K562 (cell line): ENCODE results near the gene WDR18. TPM values are rescaled to one million over a fixed set of nuclear protein-coding genes. Genes with fewer than 3 reads are reported as not detected.

Source experiments
- ADNP ChIP-seq: fragments of 200-800 bp; sonication (Bioruptor generic); IDR thresholded peaks from 2 replicates; pipeline ENCODE4 v1.6.1; 2016; ENCODE audit warnings: missing genetic modification characterization, missing compliant biosample characterization
- ARNT ChIP-seq, 2 experiments: fragments of 450-650 bp; IDR thresholded peaks; 2 replicates each; pipeline ENCODE4 v1.6.1; 2016; ENCODE audit warnings: mild to moderate bottlenecking in 1 of 2
- CHAMP1 ChIP-seq: fragments of 450-650 bp; IDR thresholded peaks from 2 replicates; pipeline ENCODE4 v1.6.1; 2016; ENCODE audit warnings: mild to moderate bottlenecking
- CTCF ChIP-seq, 3 experiments: IDR thresholded peaks in 2 of 3; conservative IDR thresholded peaks in 1 of 3; 2 replicates each; pipeline ENCODE4 v1.5.1; 2011 to 2012; ENCODE audit warnings: low read length in 3 of 3, mild to moderate bottlenecking in 3 of 3, control low read depth in 2 of 3, improper control_type of control experiment in 1 of 3, inconsistent platforms in 1 of 3, low read depth in 1 of 3, mixed read lengths in 1 of 3, moderate library complexity in 1 of 3; ENCODE audit not compliant: insufficient read depth in 2 of 3
- HLTF ChIP-seq: fragments of 450-650 bp; IDR thresholded peaks from 2 replicates; pipeline ENCODE4 v1.6.1; 2016
- KLF13 ChIP-seq: fragments of 450-650 bp; IDR thresholded peaks from 2 replicates; pipeline ENCODE4 v1.6.1; 2016; ENCODE audit warnings: missing genetic modification characterization, low read depth, mild to moderate bottlenecking, missing compliant biosample characterization, moderate library complexity, borderline replicate concordance
- OTX1 ChIP-seq: fragments of 450-650 bp; formaldehyde crosslinking; IDR thresholded peaks from 2 replicates; pipeline ENCODE4 v1.4.0; 2022; ENCODE audit warnings: mild to moderate bottlenecking
- RBFOX2 ChIP-seq: fragments of 200-400 bp; formaldehyde crosslinking; IDR thresholded peaks from 2 replicates; pipeline ENCODE4 v1.6.1; 2017; ENCODE audit warnings: low read depth, mild to moderate bottlenecking, low read length, moderate library complexity
- RFX5 ChIP-seq: IDR thresholded peaks from 2 replicates; pipeline ENCODE4 v1.6.1; 2011; ENCODE audit warnings: low read depth, mild to moderate bottlenecking, improper control_type of control experiment, low read length
- ZC3H11A ChIP-seq: IDR thresholded peaks from 2 replicates; pipeline ENCODE4 v1.6.1; 2012; ENCODE audit warnings: low read depth, low read length, improper control_type of control experiment
- polyA plus RNA-seq, 8 experiments: library from polyadenylated mRNA; depleted of rRNA in 4 of 8; stranded (reverse) in 5 of 8; unstranded in 3 of 8; fragments of >200 nt; fragmentation: Nextera tagmentation in 2 of 8; fragmentation: Illumina TruSeq in 1 of 8; extraction: Ambion mirVana in 2 of 8; extraction: Trizol in 1 of 8; gene quantifications; 2 replicates each; pipeline versions ENCODE4 v1.2.1 to v1.2.3, GENCODE V29; 2011 to 2014; ENCODE audit warnings: inconsistent platforms in 1 of 8, missing spikeins in 1 of 8
- total RNA-seq, 7 experiments: library from RNA; depleted of rRNA in 6 of 7; stranded (reverse); fragments of >200 nt in 6 of 7; fragmentation: Illumina TruSeq in 2 of 7; extraction: Trizol in 2 of 7; gene quantifications; 2 replicates each; pipeline versions ENCODE4 v1.2.1 to v1.2.3, GENCODE V29; 2011 to 2021; ENCODE audit warnings: low replicate concordance in 1 of 7
- TF ChIP-seq, protein P1 (sequence below), 2 experiments: fragments of 450-650 bp; formaldehyde crosslinking in 1 of 2; IDR thresholded peaks; 2 replicates each; pipeline versions ENCODE4 v1.4.0 to v1.6.1; 2014 to 2020; ENCODE audit warnings: mild to moderate bottlenecking in 2 of 2, borderline replicate concordance in 1 of 2, low read depth in 1 of 2
- TF ChIP-seq, protein P2 (sequence below): conservative IDR thresholded peaks from 2 replicates; pipeline ENCODE4 v1.6.1; 2011; ENCODE audit warnings: low read depth, mild to moderate bottlenecking, low read length; ENCODE audit not compliant: control insufficient read depth

The WDR18 gene
- total and polyA plus RNA-seq, 9 of the 15 experiments (the other 6 are each of a cell fraction or from before 2014, with no cell fraction given), result 0.65 to 181 (median 30.1) TPM

GRCh38 chr19:952680-953444, 31.3 kb upstream of the WDR18 start (continued):
- TF ChIP-seq, protein P1, sequence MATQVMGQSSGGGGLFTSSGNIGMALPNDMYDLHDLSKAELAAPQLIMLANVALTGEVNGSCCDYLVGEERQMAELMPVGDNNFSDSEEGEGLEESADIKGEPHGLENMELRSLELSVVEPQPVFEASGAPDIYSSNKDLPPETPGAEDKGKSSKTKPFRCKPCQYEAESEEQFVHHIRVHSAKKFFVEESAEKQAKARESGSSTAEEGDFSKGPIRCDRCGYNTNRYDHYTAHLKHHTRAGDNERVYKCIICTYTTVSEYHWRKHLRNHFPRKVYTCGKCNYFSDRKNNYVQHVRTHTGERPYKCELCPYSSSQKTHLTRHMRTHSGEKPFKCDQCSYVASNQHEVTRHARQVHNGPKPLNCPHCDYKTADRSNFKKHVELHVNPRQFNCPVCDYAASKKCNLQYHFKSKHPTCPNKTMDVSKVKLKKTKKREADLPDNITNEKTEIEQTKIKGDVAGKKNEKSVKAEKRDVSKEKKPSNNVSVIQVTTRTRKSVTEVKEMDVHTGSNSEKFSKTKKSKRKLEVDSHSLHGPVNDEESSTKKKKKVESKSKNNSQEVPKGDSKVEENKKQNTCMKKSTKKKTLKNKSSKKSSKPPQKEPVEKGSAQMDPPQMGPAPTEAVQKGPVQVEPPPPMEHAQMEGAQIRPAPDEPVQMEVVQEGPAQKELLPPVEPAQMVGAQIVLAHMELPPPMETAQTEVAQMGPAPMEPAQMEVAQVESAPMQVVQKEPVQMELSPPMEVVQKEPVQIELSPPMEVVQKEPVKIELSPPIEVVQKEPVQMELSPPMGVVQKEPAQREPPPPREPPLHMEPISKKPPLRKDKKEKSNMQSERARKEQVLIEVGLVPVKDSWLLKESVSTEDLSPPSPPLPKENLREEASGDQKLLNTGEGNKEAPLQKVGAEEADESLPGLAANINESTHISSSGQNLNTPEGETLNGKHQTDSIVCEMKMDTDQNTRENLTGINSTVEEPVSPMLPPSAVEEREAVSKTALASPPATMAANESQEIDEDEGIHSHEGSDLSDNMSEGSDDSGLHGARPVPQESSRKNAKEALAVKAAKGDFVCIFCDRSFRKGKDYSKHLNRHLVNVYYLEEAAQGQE (IDR thresholded peaks at IDR 0.05; ENCODE audit: borderline replicate concordance), result no peak
- TF ChIP-seq, protein P1 (CRISPR knock-in tag; IDR thresholded peaks at IDR 0.05; ENCODE audit: low read depth), result 0 out of 2 replicates have a peak, but pooled peaks have one; percentile 54
- TF ChIP-seq RBFOX2 (peak; percentile 66), RFX5 (no peak), HLTF (no peak), ARNT (IDR thresholded peaks at IDR 0.05) (no peak), KLF13 (no peak), ZC3H11A (no peak), OTX1 (CRISPR knock-in tag) (no peak), CTCF (IDR thresholded peaks at IDR 0.05 in 2 of 3, conservative IDR thresholded peaks at IDR 0.05 in 1 of 3; ENCODE audit: insufficient read depth in 2 of 3, low read depth in 1 of 3, low read length in 3 of 3) (no peak), ADNP (no peak), CHAMP1 (no peak)
- TF ChIP-seq, protein P2, sequence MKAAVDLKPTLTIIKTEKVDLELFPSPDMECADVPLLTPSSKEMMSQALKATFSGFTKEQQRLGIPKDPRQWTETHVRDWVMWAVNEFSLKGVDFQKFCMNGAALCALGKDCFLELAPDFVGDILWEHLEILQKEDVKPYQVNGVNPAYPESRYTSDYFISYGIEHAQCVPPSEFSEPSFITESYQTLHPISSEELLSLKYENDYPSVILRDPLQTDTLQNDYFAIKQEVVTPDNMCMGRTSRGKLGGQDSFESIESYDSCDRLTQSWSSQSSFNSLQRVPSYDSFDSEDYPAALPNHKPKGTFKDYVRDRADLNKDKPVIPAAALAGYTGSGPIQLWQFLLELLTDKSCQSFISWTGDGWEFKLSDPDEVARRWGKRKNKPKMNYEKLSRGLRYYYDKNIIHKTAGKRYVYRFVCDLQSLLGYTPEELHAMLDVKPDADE, result no peak
